Glomerular endothelial cell (primary cell): ENCODE results near the gene PPARA. TPM values are rescaled to one million over a fixed set of nuclear protein-coding genes. Genes with fewer than 3 reads are reported as not detected.
A peak's percentile ranks its signal among the peaks of the same experiment; 100 is the strongest.
"Not testable (repeated sequence)": the region's sequence is repeated elsewhere in the genome, so short reads cannot be mapped to it uniquely, and the experiment has no call there.

Source experiments
- DNase-seq: peaks from one replicate; pipeline ENCODE4 v3.0.0-alpha.2; 2011; ENCODE audit warnings: low read depth, low spot score; ENCODE audit errors: extremely low read depth
- total RNA-seq: library from RNA; depleted of rRNA; stranded (reverse); fragments of >200 nt; gene quantifications from 2 replicates; pipeline ENCODE4 v1.2.3, GENCODE V29; 2015

The PPARA gene
- total RNA-seq, 1 donor from 2014 or later = 7.0 TPM

DNA sequence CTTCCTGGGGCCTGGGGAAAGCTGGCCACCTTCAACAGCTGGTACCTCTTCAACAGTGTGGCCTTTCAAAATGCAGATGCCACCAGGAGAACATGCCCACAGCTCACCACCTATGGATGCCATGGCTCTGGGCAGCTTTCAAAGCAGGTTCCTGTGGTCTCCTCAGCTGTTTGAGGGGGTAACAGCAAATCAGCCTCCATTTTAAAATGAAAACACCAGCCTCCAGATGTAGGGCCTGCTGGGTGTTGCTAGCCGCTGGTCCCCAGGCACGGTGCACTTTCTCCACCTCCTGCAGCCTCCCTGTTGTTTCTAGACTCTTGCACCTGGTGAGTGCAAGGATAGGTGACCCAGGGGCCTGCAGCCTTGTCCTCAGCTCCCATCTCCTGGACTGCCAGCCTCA is 89.7 kb downstream of the PPARA start:
- DNase-seq = no peak

GRCh38 chr22:46240506-46240905 is 90.2 kb downstream of the PPARA start:
- DNase-seq = no peak

DNA sequence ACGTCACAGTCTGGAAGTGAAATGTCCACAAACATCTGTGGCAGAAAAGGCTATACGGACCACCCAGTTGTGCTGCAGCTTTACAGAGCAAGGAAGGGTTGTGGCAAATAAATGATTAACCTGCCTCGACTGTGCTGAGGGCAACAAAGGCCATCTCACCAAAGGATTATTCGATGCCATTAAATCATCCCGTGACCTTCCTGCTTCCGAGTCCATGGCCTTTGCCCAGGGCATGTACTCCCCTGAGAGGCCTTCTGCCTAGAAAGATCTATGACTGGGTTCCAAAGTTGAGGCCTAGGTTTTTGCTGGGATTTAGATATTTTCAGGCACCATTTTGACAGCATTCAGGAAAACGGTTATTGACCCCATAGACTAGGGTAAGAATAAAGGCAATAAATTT is 90.6 kb downstream of the PPARA start:
- DNase-seq = no peak

- no peak for DNase-seq
Observed at GRCh38 chr22:46241396-46242007, 91.2 kb downstream of the PPARA start.

DNA sequence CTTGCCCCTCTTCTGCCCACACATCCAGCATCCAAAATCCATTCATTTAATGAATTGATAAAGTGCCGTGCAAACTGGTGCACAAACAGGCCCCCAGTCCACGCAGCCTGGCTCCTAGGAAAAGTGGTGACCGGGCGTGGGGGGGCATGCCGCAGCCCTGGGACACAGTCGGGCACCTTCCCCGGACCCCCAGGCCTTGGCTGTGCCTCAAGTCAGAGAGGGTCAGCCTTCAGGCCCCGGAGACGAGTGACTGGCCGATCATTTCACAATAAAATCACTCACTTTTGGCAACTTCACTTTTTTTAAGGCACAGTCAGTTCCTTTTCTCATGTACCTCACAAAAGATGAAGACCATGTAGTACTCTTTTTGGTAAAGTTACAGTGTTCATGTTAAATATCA is 91.8 kb downstream of the PPARA start:
- no peak for DNase-seq

GRCh38 chr22:46244771-46245170 is 94.4 kb downstream of the PPARA start:
- DNase-seq = no peak

- DNase-seq = no peak
Observed at GRCh38 chr22:46245511-46245910, 95.2 kb downstream of the PPARA start.

DNA sequence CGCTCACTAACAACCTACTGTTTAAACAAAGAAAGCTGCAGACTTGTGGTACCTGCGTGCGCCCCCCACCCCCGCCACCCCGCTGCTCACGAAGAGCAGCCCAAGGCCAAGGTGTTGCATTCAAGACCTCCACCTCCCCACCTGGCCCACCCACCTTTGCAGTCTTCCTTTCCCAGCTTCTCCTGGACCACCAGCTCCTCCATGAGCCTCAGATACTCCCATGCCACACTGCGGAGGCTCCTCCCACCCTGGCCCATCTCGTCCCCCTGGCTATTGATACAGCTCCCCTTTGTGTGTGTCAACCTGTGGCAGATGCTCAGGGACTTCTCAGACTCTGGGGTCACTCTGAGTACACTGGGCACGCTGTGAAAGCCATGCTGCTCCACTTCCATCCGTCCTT is 95.9 kb downstream of the PPARA start:
- no peak for DNase-seq

DNA sequence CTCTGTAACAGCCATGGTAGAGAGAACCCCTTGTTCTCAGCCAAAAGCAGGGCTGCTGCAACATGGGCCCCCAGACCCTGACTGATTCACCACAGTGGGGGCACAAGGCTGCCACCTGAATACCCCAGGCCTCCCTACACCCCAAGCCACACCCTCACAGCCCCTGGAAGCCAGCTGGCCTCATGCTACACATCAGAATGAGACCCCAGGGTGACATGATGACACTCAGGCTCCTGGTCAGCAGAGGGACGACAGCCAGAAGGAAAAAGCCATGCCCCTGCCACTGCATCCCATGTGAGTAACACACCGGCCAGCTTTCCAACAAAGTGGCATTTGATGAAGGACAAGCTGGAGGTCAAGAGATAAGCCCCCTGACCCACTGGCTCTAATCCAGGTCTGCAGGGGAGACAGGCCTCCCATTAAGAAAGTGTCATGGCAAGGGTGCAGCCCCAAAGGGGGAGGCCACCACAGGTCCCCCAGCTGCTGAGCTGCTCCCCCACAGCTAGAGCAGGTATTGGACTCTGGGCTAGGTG is 97.2 kb downstream of the PPARA start:
- no peak for DNase-seq

GRCh38 chr22:46250035-46250782 is 99.9 kb downstream of the PPARA start, which contains the start of gene CDPF1:
Gene CDPF1 (minus strand): TSS chr22:46250293. CDS start chr22:46248284, 2,009 bp downstream.
- no peak for DNase-seq

DNA sequence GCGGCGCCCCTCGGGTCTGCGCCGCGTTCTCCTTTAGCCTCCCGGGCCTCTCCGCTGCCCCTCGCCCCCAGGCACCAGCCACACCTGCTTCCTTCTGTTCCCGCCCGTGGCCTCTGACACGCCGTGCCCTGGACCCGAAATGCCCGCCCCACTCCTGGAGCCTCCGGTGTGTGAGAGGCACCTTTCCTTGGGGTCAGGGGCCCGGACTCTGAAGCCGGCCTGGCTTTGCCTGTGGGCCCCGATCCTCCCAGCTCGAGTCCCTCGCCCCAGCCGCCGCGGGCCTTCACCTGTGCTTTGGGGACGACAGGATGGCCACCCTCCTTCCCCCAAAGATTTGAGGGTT is 100.4 kb downstream of the PPARA start:
- DNase-seq = no peak

DNA sequence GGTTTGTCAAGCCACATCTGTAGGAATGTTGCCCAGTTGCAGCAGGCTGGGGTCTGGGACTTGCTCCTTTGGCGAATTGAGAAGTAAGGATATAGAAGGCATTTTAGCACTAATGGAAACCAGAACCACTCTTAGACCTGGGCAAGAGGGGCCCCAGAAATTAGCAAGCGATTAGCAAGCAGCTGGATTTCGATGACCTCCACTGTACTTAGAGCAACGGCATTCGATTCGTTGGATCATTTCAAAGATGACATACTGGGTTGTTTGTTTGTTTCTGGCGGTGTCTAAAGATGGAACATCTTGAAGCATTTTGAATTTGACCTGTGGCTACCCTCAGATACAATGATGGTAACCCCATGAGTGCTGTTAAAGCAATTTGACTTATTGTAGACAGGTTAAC is 100.9 kb downstream of the PPARA start:
- no peak for DNase-seq

DNA sequence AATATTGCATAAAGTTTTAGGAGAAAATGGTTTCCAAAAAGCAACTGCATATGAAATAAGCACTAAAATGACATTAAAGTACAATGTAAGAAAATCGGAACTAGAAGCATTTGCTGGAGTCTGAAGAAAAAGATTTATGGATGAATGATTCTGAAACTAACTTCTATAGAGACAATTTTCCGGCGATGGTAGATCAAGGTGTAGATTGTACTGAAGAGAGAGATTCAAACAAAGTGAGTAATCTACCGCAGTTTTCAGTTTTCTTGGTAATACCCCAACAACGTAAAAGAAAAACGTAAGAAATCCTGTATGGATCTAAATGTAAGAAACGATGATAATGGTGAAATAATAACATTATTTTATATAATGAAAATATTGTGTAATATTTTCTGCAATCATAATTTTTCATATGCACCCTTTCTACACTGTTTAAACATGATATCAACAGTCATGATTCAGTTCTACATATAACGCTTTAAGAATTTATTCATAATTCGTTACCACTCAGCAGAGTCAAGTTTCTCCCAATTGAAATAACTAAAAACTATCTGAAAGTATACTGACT is 101.6 kb downstream of the PPARA start:
- no peak for DNase-seq

DNA sequence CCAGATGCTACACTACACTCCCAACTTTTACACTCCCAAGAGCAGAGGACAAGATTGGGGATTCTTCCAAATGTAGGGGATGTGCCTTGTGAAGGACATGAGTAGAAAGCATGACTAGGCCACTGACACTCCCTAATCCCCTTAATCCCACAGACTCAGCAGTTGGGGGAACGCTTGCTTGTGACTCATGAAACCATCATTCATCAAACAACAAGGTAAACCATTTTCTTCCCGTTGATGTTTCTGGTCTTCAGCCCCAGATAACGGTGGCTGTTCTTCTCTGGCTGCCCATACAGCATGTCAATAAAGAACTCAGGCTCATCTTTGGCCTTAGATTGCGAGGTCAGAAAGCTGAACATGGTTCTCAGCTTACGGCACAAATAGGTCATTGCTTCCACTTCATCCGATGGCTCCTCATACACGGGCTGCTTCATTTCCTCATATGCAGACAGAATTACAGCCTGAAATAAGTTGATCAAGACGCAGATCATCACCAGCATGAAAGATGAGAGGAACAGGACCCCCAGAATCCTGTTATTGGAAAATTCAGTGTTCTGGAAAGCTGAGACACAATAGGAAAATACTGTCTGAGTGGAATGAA is 106.1 kb downstream of the PPARA start:
- DNase-seq = no peak

- DNase-seq = no peak
Observed at GRCh38 chr22:46259374-46259773, 109.0 kb downstream of the PPARA start.

DNA sequence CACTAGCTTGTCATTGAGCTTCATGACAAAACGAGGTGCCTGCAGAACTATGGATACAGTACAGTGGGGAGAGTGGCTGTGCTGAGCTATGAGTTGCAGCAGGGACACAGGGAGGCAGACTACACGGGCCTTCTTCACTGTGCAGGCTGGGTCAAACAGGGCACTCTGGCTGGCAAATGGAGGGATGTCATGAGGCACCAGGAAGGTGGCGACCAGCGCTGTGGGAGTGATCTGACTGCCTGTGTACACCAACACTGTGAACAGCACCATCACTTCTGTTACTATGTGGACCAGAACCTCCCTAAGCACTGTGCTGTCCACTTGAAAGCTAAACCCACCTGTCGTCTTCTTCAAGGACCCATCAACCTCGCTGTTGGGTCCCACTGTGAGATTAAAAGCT is 109.7 kb downstream of the PPARA start:
- no peak for DNase-seq

- DNase-seq = peak; percentile 23
Observed at GRCh38 chr22:46262449-46263215, 112.3 kb downstream of the PPARA start.

- DNase-seq = no peak
Observed at GRCh38 chr22:46263216-46263590, 112.9 kb downstream of the PPARA start, which contains the start of gene PKDREJ. Gene PKDREJ (minus strand): TSS chr22:46263343. CDS start chr22:46263322, 21 bp downstream.

GRCh38 chr22:46264520-46264919 is 114.2 kb downstream of the PPARA start:
- DNase-seq = not testable (repeated sequence)

GRCh38 chr22:46265627-46266026 is 115.3 kb downstream of the PPARA start:
- not testable (repeated sequence) for DNase-seq
